Activated T-helper 9 cell treated with anti-CD3 and anti-CD28 coated beads, Interleukin-2, amount 50 U/mL, for 16 hours (primary cell): Measurements from ENCODE around the gene SHROOM3.

Source experiments
- DNase-seq: peaks from one replicate; pipeline ENCODE4 v3.0.0-alpha.2; 2020; ENCODE audit warnings: low read depth

The SHROOM3 gene

DNA sequence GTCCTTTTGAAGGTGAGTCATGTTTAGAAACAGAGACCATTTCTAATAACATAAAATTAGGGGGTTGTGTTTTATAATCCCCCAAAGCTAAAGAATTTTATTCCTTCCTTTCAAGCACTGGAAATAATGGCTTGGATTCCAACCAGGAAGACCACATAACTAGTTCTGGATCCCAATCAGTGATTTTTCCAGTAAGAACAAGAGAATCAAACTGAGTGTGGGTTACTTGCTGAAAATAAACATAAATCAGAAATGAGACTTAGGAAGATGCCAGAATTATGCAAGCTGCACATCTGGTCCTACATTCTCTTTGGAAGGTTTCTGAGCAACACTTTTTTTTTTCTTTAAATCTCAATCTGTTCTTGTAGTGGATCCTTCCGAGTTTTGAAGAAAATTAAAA lies 386.6 kb downstream of the SHROOM3 start:
- DNase-seq: no peak

DNA sequence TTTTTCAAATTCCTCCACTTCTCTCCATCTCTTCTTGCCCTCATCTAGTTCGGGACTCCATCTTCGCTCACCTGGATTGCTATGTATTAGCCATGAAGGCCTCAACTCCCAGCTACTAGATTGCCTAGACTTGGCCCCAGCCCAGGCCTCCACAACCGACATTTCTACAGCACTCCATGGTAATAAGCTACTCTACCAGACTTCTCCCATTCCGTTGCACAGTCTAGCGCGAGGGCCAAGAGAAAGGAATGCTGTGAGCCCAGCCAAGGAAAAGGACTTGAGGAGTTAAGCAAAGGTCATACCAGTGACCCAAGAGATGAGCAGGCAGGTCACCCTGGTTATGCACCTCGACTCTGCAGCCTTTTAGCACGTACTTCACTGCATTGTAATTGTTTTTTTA lies 387.3 kb downstream of the SHROOM3 start:
- no peak for DNase-seq

DNA sequence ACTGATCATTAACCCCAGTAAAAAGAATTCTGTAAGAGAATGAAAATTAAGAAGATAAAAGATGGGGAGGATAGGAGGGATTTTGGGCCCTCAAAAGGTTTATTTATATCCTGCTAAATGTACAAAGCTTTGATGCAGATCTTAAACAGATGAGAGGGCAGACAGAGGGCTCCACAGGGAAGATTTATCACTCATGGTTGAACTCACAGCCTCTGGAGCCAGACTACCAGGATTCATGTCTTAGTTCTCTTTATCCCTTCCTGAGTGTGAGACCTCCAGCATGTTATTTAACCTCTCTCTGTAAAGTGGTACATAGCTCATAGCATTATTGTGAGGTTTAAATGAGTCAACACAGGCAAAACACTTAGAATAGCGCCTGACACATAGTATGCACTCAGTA lies 388.5 kb downstream of the SHROOM3 start:
- no peak for DNase-seq

DNA sequence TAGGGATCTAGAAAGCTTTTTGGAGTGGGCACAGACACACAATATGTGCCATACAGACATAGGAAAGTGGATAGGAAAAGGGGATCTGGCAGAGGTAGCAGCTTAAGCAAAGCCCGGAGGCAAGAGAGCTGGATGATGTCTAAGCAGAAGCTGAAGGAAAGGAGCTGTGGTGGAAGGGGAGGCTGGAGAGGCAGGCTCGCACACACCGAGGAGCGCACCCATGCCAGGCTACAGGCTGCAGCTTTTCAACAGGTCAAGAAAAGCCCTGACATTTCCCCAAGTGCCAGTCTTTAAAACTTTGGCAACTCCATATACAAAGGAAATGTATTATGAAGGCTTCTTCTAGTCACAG lies 395.6 kb downstream of the SHROOM3 start:
- no peak for DNase-seq

DNA sequence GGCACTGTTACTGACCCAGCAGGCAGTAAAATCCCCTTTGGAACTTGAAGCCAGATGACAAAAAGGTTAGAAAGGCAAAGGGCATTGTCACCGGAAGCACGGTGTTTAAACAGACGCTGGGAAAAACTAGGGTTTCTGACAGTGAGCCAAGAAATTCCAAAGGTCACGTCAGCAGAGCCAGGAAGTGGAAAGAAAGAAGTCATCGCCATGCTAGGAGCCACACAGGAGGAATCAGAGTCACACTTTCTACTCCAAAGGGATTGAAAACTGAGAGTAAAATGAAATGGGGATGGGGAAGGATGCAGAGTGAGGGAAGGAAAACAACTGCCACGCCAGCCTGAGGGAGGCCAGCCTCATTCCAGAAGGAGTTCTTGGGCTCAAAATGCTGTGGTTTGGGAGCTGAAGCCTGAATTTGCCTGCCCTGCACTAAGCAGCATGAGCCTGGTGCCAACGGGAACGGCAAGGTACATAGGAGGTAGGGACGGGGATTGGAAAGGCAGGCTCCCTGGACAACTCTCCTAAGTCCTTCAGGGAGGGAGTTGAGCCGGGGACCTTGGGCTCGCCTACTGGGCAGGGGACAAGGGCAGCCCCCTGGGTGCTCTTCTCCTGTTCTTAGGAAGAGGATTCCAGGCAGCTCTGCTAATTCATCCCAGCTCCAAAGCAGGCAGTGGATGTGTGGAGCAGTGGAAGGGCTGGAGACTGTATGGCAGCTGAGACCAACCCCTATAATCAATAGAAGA lies 396.1 kb downstream of the SHROOM3 start:
- DNase-seq: no peak

DNA sequence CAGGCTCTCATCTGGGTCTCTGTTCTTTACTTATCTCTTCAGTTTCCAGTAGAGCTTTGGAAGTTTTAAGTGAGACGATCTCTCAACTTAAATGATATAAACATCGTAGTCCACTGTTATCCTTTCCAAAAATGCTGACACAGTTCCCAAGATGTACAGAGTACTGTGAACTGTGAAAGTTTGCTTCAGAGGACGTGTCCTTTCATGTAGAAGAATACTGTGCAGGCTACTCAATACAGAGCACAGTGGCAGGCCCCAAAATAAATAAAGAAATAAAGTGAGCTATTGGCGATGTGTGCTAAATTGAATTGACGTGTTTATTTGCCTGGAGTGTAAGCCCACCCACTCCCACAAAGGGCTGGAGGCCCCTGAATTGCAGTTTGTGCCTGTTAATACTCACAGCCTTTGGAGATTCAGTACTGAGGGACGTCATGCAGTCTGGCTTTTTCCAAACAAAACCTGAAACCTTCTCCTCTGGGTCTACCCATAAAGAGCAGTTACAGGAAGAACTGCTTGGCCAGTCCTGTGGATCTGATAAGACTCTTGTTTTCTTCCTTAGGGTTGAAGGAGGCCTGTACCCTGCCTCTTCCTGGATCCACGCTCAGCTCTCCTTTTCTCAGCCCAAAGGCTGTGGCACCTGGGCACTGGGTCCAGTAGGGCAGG lies 396.8 kb downstream of the SHROOM3 start:
- DNase-seq: no peak
